GM10248 (cell line): ENCODE results near the gene GRPEL2.
A peak's percentile ranks its signal among the peaks of the same experiment; 100 is the strongest.

Experiments used
- CTCF ChIA-PET: fragments of 300-600 bp; sonication (Branson Sonifier 250); formaldehyde crosslinking; extraction: SDS; loops from one replicate; lab custom pipeline; 2021; ENCODE audit warnings: antibody characterized with exemption; lab: Yijun Ruan, JAX
- POLR2A ChIA-PET: fragments of 350-650 bp; sonication (Branson Sonifier 250); formaldehyde crosslinking; extraction: SDS; loops from one replicate; lab custom pipeline; 2020; ENCODE audit warnings: antibody characterized with exemption; lab: Yijun Ruan, JAX
- DNase-seq: peaks from one replicate; pipeline ENCODE4 v3.0.0; 2012; ENCODE audit errors: extremely low spot score
- CTCF ChIP-seq: IDR thresholded peaks from 2 replicates; pipeline ENCODE4 v1.5.1; 2012; ENCODE audit warnings: mild to moderate bottlenecking, low read depth; ENCODE audit errors: extremely low read depth, missing control alignments, control extremely low read depth

Gene GRPEL2

GRCh38 chr5:149363358-149363757, 18.1 kb downstream of the GRPEL2 start:
- DNase-seq, result no peak
- ChIA-PET CTCF (interaction anchor here (12.6 kb wide), 1 partner anchor 6 kb away, joined by 186 read pairs; no protein-coding TSS in a partner anchor), POLR2A (no interaction called here)
- TF ChIP-seq CTCF, result no peak

DNA sequence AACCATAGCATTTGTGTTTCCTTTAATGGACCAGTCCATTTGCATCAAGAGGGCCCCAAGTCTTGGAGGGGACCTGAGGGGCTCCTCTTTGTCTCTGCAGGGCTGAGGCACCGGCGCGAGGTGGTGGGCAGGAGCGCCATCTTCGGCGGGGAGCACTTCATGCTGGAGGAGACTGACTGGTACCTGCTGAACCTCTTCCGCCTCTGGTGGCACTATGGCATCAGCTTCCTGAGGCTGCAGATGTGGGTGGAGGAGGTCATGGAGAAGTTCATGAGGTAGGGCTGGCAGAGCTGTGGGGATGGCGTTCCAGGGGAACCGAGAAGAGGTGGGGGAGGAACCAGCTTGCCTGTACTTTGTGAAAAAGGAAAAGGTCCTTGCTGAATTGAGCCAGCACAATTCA, 18.6 kb downstream of the GRPEL2 start:
- ChIA-PET CTCF (interaction anchor here (5.0 to 12.6 kb wide), 2 partner anchors 6 to 18 kb away, joined by 50 to 186 read pairs; partner anchors contain the start of gene GRPEL2), POLR2A (no interaction called here)
- DNase-seq, result no peak
- no peak for TF ChIP-seq CTCF

DNA sequence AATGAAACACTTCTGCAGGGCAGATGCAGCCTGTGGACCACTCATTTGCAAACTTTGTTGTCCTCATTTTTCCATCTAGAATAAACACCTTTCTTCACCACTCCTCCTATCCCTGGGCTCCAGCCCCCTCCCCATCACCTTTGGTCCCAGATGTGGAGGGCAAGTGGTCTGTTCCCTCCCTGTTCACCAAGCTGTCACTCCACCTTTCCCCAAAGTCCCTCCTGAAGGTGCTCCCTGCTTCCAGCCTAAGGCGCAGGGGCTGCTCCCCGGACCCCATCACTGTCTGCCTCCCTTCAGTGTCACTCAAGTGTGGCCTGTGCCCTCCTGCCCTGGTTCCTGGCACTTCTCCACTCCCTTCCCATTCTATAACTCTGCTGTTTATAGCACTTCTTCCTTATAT, 19.4 kb downstream of the GRPEL2 start:
- POLR2A ChIA-PET, result no interaction called here
- DNase-seq, result no peak
- CTCF ChIA-PET, result interaction anchor here (0.7 to 5.2 kb wide), 5 partner anchors 17 to 632 kb away, joined by 3 to 50 read pairs (median 5); partner anchors contain the start of gene GRPEL2
- no peak for TF ChIP-seq CTCF

GRCh38 chr5:149365418-149365817, 20.1 kb downstream of the GRPEL2 start:
- POLR2A ChIA-PET, result no interaction called here
- CTCF ChIA-PET, result interaction anchor here (1.1 to 9.0 kb wide), 8 partner anchors 8 to 253 kb away, joined by 3 to 186 read pairs (median 41); partner anchors contain the start of genes GRPEL2, IL17B and PCYOX1L
- TF ChIP-seq CTCF, result no peak
- DNase-seq, result no peak

DNA sequence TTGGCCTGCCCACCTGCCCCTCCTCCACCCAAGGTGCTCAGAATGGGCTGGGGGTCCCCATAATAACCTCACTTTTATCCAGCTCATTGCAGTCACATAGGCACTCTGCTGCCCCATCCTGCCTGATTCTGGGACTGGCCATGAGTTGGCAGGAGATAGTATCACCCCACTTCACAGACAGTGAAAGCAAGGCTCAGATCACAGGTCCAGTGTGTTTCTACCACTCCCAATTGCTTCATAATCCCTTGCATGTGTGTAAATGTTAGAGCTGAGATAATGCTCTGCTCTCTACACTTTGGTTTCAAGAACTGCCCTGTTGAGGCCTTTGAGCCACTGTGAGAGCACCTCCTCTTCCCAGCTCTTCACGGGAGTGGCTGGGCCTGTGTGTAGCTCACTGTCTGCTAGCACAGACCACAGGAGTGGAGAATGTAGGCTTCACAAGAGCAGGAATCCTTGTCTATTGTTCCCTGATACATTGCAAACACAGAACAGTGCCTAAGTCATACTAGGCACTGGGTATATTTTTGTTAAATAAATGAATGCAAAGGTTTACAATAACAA, 20.9 kb downstream of the GRPEL2 start:
- ChIA-PET CTCF (interaction anchor here (1.0 to 9.0 kb wide), 20 partner anchors 9 to 252 kb away, joined by 3 to 186 read pairs (median 11); partner anchors contain the start of genes CSNK1A1, GRPEL2, IL17B and PCYOX1L), POLR2A (no interaction called here)
- TF ChIP-seq CTCF, result no peak

DNA sequence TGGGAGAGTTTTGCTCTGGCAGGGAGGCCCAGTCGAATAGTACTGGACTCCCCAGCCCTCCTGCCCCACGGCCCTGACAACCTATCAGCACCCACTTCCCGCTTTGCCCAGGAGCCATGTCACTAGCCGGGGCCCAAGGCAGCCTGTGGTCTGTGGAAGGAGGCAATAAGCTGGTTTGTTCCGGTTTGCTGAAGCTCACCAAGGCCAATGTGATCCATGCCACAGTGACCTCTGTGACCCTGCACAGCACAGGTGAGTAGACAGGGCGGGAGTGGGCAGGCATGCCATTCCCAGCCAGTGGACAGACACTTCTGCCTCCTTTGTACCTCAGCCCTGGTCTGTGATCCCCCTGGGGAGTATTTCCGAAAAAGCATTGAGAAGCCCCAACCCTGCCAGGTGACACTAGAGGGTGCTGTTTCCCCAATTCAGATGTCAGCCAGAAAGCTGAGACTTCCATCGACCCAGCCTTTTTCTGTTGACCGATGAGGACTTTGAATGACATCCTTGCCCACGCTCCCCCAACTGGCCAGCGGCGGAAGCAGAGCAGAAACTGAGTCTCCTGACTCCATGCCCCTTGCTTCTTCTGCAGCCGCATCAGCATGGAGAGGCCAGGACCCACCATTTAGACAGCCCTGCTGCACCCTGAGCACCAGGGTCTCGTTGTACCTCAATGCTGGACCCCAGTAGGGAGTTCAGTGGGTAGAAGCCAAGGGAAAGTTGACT, 22.1 kb downstream of the GRPEL2 start:
- peak; percentile 82 for TF ChIP-seq CTCF
- peak; percentile 84 for DNase-seq
- POLR2A ChIA-PET, result no interaction called here
- CTCF ChIA-PET, result interaction anchor here (0.6 to 9.0 kb wide), 41 partner anchors 9 to 592 kb away, joined by 3 to 186 read pairs (median 5); partner anchors contain the start of genes CSNK1A1, GRPEL2, IL17B and PCYOX1L

More for the DNA sequence above, 20.9 kb downstream of the GRPEL2 start:
- no peak for DNase-seq
